GM12873 (cell line): Measurements from ENCODE around the gene ZBED4.

Experiments used
- CTCF ChIP-seq: IDR thresholded peaks from 2 replicates; pipeline ENCODE4 v1.5.1; 2012; ENCODE audit warnings: low read depth, mild to moderate bottlenecking, moderate library complexity, low read length, control low read depth; ENCODE audit not compliant: insufficient read depth; ENCODE audit errors: missing control alignments

ZBED4 gene

DNA sequence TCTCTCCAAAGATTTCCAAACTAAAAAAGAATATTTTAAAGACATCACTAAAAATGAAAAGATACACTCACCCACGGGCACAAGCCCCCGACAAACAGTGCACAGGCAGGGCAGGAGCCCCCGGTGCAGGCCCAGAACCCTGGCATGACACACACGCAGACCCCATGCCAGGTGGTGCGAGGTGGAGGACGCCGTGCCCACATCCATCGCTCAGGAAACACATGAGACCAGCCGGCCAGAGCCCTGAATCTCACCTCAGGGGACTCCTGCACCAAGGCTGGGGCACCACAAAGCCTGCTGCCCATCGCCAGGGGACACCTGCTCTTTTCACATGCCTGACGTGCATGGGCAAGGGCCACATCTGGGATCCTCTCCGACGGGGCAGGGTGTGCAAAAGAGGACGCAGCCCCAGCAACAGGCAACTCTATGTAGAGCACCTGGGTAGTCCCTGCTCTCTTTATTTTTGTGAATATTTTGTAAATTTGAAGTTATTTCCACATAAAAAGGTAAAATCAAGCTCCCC is 39.4 kb upstream of the ZBED4 start:
- no peak for TF ChIP-seq CTCF

DNA sequence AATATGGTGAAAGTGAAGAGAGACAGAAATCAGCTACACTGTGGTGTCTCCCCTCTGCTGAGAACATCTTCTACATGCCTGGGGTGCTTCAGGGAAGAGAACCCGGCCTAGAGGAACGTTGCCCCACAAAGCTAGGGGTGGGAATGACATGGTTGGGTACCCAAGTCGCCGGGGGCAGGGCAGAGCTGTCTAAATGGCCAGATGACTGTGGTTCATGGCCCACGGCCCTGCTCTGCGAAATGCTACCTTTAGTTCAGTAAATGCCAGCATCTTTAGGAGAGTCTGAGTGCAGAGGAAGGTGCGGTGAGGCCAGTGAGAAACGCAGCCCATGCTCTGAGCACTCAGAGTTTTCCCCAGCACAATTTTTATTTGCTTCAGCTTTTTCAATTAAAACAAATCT is 38.8 kb upstream of the ZBED4 start:
- TF ChIP-seq CTCF: no peak

DNA sequence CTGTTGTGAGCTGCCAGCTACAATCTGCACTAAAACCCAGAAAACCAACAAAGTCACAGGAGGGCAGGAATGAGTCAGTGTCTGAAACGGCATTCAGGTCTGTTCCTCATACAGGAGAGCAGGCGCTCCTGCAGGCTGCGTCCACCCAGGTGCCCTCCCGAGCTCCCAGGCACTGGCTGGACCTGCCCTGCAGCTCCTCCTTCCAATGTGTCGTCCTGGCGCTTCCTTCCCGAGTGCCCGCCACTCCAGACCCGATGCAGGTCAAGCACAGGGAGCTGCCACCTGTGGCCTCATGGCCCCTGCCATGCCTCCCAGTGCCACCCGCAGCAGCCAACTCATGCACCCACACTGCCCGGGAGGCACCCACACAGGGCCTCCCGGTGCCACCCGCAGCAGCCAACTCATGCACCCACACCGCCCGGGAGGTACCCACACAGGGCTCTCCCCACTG is 38.0 kb upstream of the ZBED4 start:
- TF ChIP-seq CTCF: no peak

DNA sequence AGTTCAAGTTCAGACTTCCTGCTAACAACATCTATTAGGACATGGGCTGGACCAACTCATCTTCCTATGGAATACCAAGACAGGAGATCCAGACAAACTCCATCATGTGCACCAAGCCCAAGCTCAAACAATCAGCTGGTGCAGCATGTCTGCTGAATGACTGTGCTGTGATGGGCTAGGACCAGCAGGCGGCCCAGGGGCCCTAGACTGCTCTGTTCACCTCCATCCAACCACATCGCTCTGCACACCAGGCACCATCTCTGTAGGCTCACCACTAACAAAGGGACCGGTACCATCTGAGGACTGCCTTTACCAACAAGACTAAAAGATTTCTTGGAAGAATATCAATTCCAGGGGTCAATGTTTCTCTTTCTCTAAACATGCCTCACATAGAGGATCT is 36.3 kb upstream of the ZBED4 start:
- no peak for TF ChIP-seq CTCF

- TF ChIP-seq CTCF: no peak
These were observed 32.7 kb upstream of the ZBED4 start for GRCh38 chr22:49820984-49821383.

GRCh38 chr22:49823289-49824045 is 30.2 kb upstream of the ZBED4 start:
- TF ChIP-seq CTCF: no peak

GRCh38 chr22:49824185-49824925 is 29.3 kb upstream of the ZBED4 start:
- no peak for TF ChIP-seq CTCF
